WTC11 (cell line): ENCODE results near the gene CD300LG. TPM values are rescaled to one million over a fixed set of nuclear protein-coding genes. Genes with fewer than 3 reads are reported as not detected.

Source experiments
- ATAC-seq: fragments of 200-7000 bp; cut with Tn5 transposase; 2 replicates; pipeline ENCODE4 v1.10.0; 2021; ENCODE audit warnings: mild to moderate bottlenecking, moderate library complexity
- CTCF ChIA-PET: fragments of 300-600 bp; sonication (Branson Sonifier 250); formaldehyde crosslinking; loops from one replicate; lab custom pipeline; 2021; ENCODE audit warnings: antibody characterized with exemption; lab: Charles Lee
- POLR2A ChIA-PET: fragments of 350-600 bp; sonication (Branson Sonifier 250); formaldehyde crosslinking; loops from one replicate; lab custom pipeline; 2021; ENCODE audit warnings: antibody characterized with exemption; lab: Charles Lee
- DNase-seq: peaks from one replicate; pipeline ENCODE4 v3.0.0; 2021; ENCODE audit warnings: low spot score
- H3K27ac Mint-ChIP-seq: 2 replicates; pipeline ENCODE4 v1.8.0; 2021; ENCODE audit warnings: mixed read lengths
- H3K27me3 Mint-ChIP-seq: 2 replicates; pipeline ENCODE4 v1.8.0; 2021; ENCODE audit warnings: low read depth, mild to moderate bottlenecking, moderate library complexity, mixed read lengths
- H3K36me3 Mint-ChIP-seq: 2 replicates; pipeline ENCODE4 v1.8.0; 2021; ENCODE audit warnings: mixed read lengths
- H3K4me1 Mint-ChIP-seq: 2 replicates; pipeline ENCODE4 v1.8.0; 2022; ENCODE audit warnings: mixed read lengths
- H3K4me3 Mint-ChIP-seq: 2 replicates; pipeline ENCODE4 v1.8.0; 2021; ENCODE audit warnings: mild to moderate bottlenecking, moderate library complexity, mixed read lengths
- H3K9me3 Mint-ChIP-seq: 2 replicates; pipeline ENCODE4 v1.8.0; 2021; ENCODE audit warnings: mixed read lengths
- HMGA2 ChIP-seq: fragments of 250-450 bp; sonication (Bioruptor Pico); IDR thresholded peaks from 2 replicates; pipeline ENCODE4 v1.4.0; 2021; ENCODE audit warnings: mild to moderate bottlenecking, moderate library complexity
- MAX ChIP-seq: sonication (generic); formaldehyde crosslinking; IDR thresholded peaks from 2 replicates; pipeline ENCODE4 v1.8.0; 2022; ENCODE audit warnings: mild to moderate bottlenecking, missing genetic modification reagents
- NFATC4 ChIP-seq: fragments of 250-450 bp; sonication (Bioruptor Pico); IDR thresholded peaks from 2 replicates; pipeline ENCODE4 v1.9.0; 2021; ENCODE audit warnings: mild to moderate bottlenecking
- NFYB ChIP-seq: sonication (generic); formaldehyde crosslinking; conservative IDR thresholded peaks from 2 replicates; pipeline ENCODE4 v1.8.0; 2022; ENCODE audit warnings: low read depth, missing genetic modification reagents
- OVOL2 ChIP-seq: fragments of 250-450 bp; sonication (Bioruptor Pico); IDR thresholded peaks from 2 replicates; pipeline ENCODE4 v1.9.0; 2021; ENCODE audit warnings: mild to moderate bottlenecking, borderline replicate concordance
- SMAD3 ChIP-seq: sonication (generic); formaldehyde crosslinking; IDR thresholded peaks from 2 replicates; pipeline ENCODE4 v1.8.0; 2022; ENCODE audit warnings: missing genetic modification reagents, mild to moderate bottlenecking, borderline replicate concordance
- TEAD1 ChIP-seq: sonication (generic); formaldehyde crosslinking; IDR thresholded peaks from 2 replicates; pipeline ENCODE4 v1.8.0; 2022; ENCODE audit warnings: mild to moderate bottlenecking, missing genetic modification reagents
- TEAD4 ChIP-seq: sonication (generic); formaldehyde crosslinking; IDR thresholded peaks from 2 replicates; pipeline ENCODE4 v1.8.0; 2022; ENCODE audit warnings: mild to moderate bottlenecking, missing genetic modification reagents
- ZNF219 ChIP-seq: sonication (generic); formaldehyde crosslinking; IDR thresholded peaks from 2 replicates; pipeline ENCODE4 v1.8.0; 2023; ENCODE audit warnings: missing genetic modification reagents, mild to moderate bottlenecking, borderline replicate concordance
- ZNF423 ChIP-seq: fragments of 250-450 bp; sonication (Bioruptor Pico); IDR thresholded peaks from 2 replicates; pipeline ENCODE4 v2.1.2; 2022; ENCODE audit warnings: mild to moderate bottlenecking, moderate library complexity
- ZSCAN18 ChIP-seq: fragments of 250-450 bp; sonication (Bioruptor Pico); IDR thresholded peaks from 2 replicates; pipeline ENCODE4 v2.1.2; 2022; ENCODE audit warnings: mild to moderate bottlenecking, moderate library complexity
- total RNA-seq: library from RNA; stranded (reverse); gene quantifications from 3 replicates; pipeline ENCODE4 v1.2.3, GENCODE V29; 2021
- TF ChIP-seq, protein P1 (sequence below): sonication (generic); formaldehyde crosslinking; IDR thresholded peaks from 2 replicates; pipeline ENCODE4 v1.8.1; 2023; ENCODE audit warnings: mild to moderate bottlenecking, missing genetic modification reagents
- TF ChIP-seq, protein P2 (sequence below): sonication (generic); formaldehyde crosslinking; IDR thresholded peaks from 2 replicates; pipeline ENCODE4 v1.8.1; 2022; ENCODE audit warnings: mild to moderate bottlenecking, missing genetic modification reagents, moderate library complexity, borderline replicate concordance
- TF ChIP-seq, protein P3 (sequence below): fragments of 200-600 bp; IDR thresholded peaks from 2 replicates; pipeline ENCODE4 v1.8.0; 2022; ENCODE audit warnings: antibody characterized with exemption

Gene CD300LG
- total RNA-seq, 1 experiment from 2014 or later: not detected

GRCh38 chr17:43877031-43877430, 30.1 kb downstream of the CD300LG start:
- no peak for DNase-seq
- no peak overlapping the region for H3K4me3 Mint-ChIP-seq
- ATAC-seq: no peak
- POLR2A ChIA-PET: interaction anchor here (0.7 kb wide), 1 partner anchor 456 kb away, joined by 7 read pairs; no protein-coding TSS in a partner anchor
- no peaks in the 10 kb centered on the region for H3K9me3 Mint-ChIP-seq
- peaks cover 22% of the 10 kb centered on the region for H3K4me1 Mint-ChIP-seq
- no peaks in the 10 kb centered on the region; the same call in 1 of the 2 replicates for H3K27me3 Mint-ChIP-seq
- no peak overlapping the region for H3K27ac Mint-ChIP-seq
- no peaks in the 10 kb centered on the region for H3K36me3 Mint-ChIP-seq
- CTCF ChIA-PET: interaction anchor here (2.3 to 5.4 kb wide), 5 partner anchors 30 to 67 kb away, joined by 9 to 49 read pairs (median 16); partner anchors contain the start of gene MPP2
- no peak for TF ChIP-seq TEAD4 (CRISPR knock-in tag)

DNA sequence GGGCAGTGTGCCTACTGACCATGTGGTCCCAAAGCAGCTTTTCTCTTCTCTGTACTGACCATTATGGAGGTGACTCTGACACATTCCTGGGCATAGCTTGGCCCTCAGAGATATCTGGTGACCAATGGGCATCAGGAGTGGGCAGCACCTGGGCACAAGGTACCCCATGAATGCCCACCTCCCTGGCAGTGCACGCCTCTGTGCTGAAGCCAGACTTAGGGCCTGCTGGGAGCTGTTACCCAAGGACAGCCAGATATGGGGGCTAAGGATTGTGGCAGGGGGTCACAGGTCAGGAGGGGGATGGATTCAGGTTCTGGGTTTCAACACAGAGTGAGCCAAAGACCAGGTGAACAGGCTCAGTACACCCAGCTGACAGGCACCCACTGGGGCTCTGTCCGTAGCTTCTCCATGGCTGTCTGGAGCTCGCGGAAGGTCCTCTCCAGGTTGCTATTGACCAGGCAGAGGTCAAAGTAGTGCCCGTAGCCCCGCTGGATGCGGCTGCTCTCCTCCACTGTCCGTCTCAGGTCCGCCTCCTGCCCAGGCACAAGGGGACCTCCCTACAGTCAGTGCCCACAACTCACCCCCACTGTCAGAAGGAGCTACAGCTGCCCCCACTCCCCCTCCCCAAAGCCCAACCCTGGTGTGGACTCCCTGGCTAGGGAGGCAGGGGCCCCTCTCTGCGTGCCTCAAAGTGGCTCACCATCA, 30.6 kb downstream of the CD300LG start:
- TF ChIP-seq NFATC4: no peak
- TF ChIP-seq, protein P1, sequence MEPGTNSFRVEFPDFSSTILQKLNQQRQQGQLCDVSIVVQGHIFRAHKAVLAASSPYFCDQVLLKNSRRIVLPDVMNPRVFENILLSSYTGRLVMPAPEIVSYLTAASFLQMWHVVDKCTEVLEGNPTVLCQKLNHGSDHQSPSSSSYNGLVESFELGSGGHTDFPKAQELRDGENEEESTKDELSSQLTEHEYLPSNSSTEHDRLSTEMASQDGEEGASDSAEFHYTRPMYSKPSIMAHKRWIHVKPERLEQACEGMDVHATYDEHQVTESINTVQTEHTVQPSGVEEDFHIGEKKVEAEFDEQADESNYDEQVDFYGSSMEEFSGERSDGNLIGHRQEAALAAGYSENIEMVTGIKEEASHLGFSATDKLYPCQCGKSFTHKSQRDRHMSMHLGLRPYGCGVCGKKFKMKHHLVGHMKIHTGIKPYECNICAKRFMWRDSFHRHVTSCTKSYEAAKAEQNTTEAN (CRISPR knock-in tag): no peak
- no peak for TF ChIP-seq MAX
- TF ChIP-seq NFYB: no peak
- TF ChIP-seq HMGA2 (CRISPR knock-in tag): no peak
- no peak for TF ChIP-seq ZNF219
- TF ChIP-seq ZSCAN18: no peak
- no peak for TF ChIP-seq SMAD3 (CRISPR knock-in tag)
- TF ChIP-seq, all 79 proteins: peak for 0
- Mint-ChIP-seq H3K27me3 (no peaks in the 10 kb centered on the region), H3K9me3 (no peaks in the 10 kb centered on the region), H3K4me1 (peaks cover 17% of the 10 kb centered on the region), H3K4me3 (no peak overlapping the region), H3K36me3 (0 out of 2 replicates have a peak, but pooled peaks cover under 1% of the 10 kb centered on the region), H3K27ac (no peak overlapping the region)
- DNase-seq: no peak
- no peak for ATAC-seq
- POLR2A ChIA-PET: interaction anchor here (0.7 kb wide), 1 partner anchor 455 kb away, joined by 7 read pairs; no protein-coding TSS in a partner anchor
- CTCF ChIA-PET: interaction anchor here (0.6 to 5.4 kb wide), 29 partner anchors 8 to 1151 kb away, joined by 3 to 49 read pairs (median 5); partner anchors contain the start of genes CD300LG, HDAC5 and MPP2

- POLR2A ChIA-PET: interaction anchor here (0.5 to 0.9 kb wide), 2 partner anchors 33 to 158 kb away, joined by 3 read pairs; no protein-coding TSS in a partner anchor
These were observed 31.5 kb downstream of the CD300LG start for GRCh38 chr17:43878260-43879175.

More at GRCh38 chr17:43878260-43879175, 31.5 kb downstream of the CD300LG start:
- CTCF ChIA-PET: interaction anchor here (0.5 to 5.4 kb wide), 34 partner anchors 9 to 1274 kb away, joined by 3 to 49 read pairs (median 4); partner anchors contain the start of genes CD300LG, HDAC5 and MPP2
- peak; percentile 83 for ATAC-seq
- Mint-ChIP-seq H3K27me3 (no peaks in the 10 kb centered on the region), H3K4me3 (no peak overlapping the region), H3K9me3 (no peaks in the 10 kb centered on the region), H3K4me1 (peaks cover 14% of the 10 kb centered on the region), H3K27ac (no peak overlapping the region), H3K36me3 (0 out of 2 replicates have a peak, but pooled peaks cover 2% of the 10 kb centered on the region)
- TF ChIP-seq MAX (peak; percentile 41; the same call in 1 of the 2 replicates), TEAD1 (CRISPR knock-in tag) (peak; percentile 59; the same call in 1 of the 2 replicates), TEAD4 (CRISPR knock-in tag) (peak; percentile 64), SMAD3 (CRISPR knock-in tag) (no peak), OVOL2 (CRISPR knock-in tag) (no peak), ZNF423 (CRISPR knock-in tag) (peak; percentile 45; the same call in 1 of the 2 replicates)
- TF ChIP-seq, protein P2, sequence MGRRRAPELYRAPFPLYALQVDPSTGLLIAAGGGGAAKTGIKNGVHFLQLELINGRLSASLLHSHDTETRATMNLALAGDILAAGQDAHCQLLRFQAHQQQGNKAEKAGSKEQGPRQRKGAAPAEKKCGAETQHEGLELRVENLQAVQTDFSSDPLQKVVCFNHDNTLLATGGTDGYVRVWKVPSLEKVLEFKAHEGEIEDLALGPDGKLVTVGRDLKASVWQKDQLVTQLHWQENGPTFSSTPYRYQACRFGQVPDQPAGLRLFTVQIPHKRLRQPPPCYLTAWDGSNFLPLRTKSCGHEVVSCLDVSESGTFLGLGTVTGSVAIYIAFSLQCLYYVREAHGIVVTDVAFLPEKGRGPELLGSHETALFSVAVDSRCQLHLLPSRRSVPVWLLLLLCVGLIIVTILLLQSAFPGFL (CRISPR knock-in tag): no peak
- TF ChIP-seq, protein P3, sequence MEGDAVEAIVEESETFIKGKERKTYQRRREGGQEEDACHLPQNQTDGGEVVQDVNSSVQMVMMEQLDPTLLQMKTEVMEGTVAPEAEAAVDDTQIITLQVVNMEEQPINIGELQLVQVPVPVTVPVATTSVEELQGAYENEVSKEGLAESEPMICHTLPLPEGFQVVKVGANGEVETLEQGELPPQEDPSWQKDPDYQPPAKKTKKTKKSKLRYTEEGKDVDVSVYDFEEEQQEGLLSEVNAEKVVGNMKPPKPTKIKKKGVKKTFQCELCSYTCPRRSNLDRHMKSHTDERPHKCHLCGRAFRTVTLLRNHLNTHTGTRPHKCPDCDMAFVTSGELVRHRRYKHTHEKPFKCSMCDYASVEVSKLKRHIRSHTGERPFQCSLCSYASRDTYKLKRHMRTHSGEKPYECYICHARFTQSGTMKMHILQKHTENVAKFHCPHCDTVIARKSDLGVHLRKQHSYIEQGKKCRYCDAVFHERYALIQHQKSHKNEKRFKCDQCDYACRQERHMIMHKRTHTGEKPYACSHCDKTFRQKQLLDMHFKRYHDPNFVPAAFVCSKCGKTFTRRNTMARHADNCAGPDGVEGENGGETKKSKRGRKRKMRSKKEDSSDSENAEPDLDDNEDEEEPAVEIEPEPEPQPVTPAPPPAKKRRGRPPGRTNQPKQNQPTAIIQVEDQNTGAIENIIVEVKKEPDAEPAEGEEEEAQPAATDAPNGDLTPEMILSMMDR: peak; percentile 91
- peak; percentile 89 for DNase-seq
